HUES64 (cell line): ENCODE measurements around the gene XPNPEP1.

Experiments used
- H3K27ac ChIP-seq: 2 replicates; pipeline ENCODE4 v1.7.0; 2013; ENCODE audit warnings: low read depth, low read length, inconsistent platforms
- H3K27me3 ChIP-seq: 2 replicates; pipeline ENCODE4 v1.6.1; 2013; ENCODE audit warnings: mild to moderate bottlenecking, low read length; ENCODE audit not compliant: insufficient read depth
- H3K36me3 ChIP-seq: 2 replicates; pipeline ENCODE4 v1.6.1; 2013; ENCODE audit warnings: mild to moderate bottlenecking, low read length; ENCODE audit not compliant: insufficient read depth
- H3K4me1 ChIP-seq: 2 replicates; pipeline ENCODE4 v1.6.1; 2013; ENCODE audit warnings: mild to moderate bottlenecking, low read length, moderate library complexity; ENCODE audit not compliant: insufficient read depth
- H3K4me3 ChIP-seq: 2 replicates; pipeline ENCODE4 v1.5.1; 2013; ENCODE audit warnings: mild to moderate bottlenecking, low read length, moderate library complexity
- H3K9ac ChIP-seq: 2 replicates; pipeline ENCODE4 v1.6.1; 2013; ENCODE audit warnings: mild to moderate bottlenecking, low read depth, low read length
- H3K9me3 ChIP-seq: 2 replicates; pipeline ENCODE4 v1.6.1; 2013; ENCODE audit warnings: low read depth, low read length; ENCODE audit not compliant: insufficient read depth
- WGBS: fragments of 150-250, 120-280 bp; methylation state at CpG from one replicate; pipeline ENCODE4 v1.1.7; 2013; ENCODE audit warnings: missing lambda C conversion rate; 5-methylcytosine and 5-hydroxymethylcytosine counted together

XPNPEP1 gene

GRCh38 chr10:109820620-109821405 lies 102.5 kb downstream of the XPNPEP1 start:
- Histone ChIP-seq H3K9ac (no peak overlapping the region), H3K9me3 (peaks cover 22% of the 10 kb centered on the region), H3K4me3 (no peak overlapping the region), H3K4me1 (no peaks in the 10 kb centered on the region), H3K36me3 (no peaks in the 10 kb centered on the region), H3K27ac (no peak overlapping the region), H3K27me3 (no peaks in the 10 kb centered on the region)
- 64% methylated on average over 6 of the region's 7 CpGs for WGBS

- Histone ChIP-seq H3K4me3 (no peak overlapping the region), H3K9ac (no peak overlapping the region), H3K9me3 (peaks cover 15% of the 10 kb centered on the region), H3K36me3 (no peaks in the 10 kb centered on the region), H3K4me1 (no peaks in the 10 kb centered on the region), H3K27ac (no peak overlapping the region), H3K27me3 (no peaks in the 10 kb centered on the region)
- WGBS, result 62% methylated on average over 2 of the region's 3 CpGs
These were observed 103.5 kb downstream of the XPNPEP1 start for GRCh38 chr10:109819807-109820206.
